Fibroblast of mammary gland (primary cell): Measurements from ENCODE around the gene CORO1A.

Source experiments
- DNase-seq: peaks from one replicate; pipeline ENCODE4 v3.0.0-alpha.2; 2010; ENCODE audit warnings: low read depth
- H3K4me3 ChIP-seq: 2 replicates; pipeline ENCODE4 v1.5.1; 2011; ENCODE audit warnings: low read depth, mild to moderate bottlenecking, low read length, moderate library complexity; ENCODE audit not compliant: control insufficient read depth
- TF ChIP-seq, protein P1 (sequence below): conservative IDR thresholded peaks from 2 replicates; pipeline ENCODE4 v1.5.1; 2011; ENCODE audit warnings: low read depth, low read length, inconsistent platforms; ENCODE audit not compliant: control insufficient read depth, insufficient read depth

Gene CORO1A

DNA sequence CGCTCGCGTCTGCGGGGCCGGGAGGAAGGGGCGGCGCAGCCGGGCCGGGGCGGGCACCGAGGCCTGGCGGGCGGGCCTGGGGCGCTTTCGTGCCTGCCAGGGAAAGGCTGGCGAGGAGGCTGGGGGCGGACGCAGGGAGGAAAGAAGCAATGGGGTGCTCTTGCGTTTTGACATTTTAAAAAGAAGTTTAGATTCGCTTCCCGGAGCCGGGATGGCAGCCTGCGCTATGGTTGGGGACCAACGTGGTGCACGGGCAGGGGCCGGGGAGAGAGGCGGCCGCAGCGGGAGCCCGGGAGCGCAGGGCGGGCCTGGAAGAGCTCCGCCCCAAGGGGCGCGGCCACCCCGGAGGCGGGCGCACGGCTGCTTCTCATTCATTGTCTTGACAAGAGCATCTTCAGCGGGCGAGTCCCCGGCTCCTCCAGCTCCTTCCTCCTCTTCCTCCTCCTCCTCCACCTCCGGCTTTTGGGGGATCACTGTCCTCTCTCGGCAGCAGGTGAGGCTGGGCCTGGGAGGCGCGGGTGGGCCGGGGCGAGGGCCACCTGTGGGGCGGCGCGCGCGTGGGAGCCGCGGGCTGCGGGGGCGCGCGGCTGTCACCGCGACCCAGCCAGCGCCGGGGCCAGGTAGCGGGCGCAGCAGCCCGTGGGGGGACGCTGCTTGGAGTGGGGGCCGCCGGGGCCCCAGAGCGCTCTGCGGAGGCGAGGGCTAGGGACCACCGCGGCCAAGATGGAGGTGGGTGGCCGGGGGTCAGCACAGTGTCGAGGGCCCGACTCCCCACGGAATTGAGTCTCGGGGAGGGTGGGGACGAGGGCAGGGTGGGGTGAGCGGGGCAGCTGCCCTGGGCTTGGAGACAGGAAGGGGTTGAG lies at the start of gene CORO1A:
TSS of gene CORO1A (plus strand) at position 370 of the 863 bp plus-strand sequence. CDS start 1,608 bp downstream, outside the sequence.
- peak within 1 kb of the TSS; percentile 55 for H3K4me3 ChIP-seq
- TF ChIP-seq, protein P1, sequence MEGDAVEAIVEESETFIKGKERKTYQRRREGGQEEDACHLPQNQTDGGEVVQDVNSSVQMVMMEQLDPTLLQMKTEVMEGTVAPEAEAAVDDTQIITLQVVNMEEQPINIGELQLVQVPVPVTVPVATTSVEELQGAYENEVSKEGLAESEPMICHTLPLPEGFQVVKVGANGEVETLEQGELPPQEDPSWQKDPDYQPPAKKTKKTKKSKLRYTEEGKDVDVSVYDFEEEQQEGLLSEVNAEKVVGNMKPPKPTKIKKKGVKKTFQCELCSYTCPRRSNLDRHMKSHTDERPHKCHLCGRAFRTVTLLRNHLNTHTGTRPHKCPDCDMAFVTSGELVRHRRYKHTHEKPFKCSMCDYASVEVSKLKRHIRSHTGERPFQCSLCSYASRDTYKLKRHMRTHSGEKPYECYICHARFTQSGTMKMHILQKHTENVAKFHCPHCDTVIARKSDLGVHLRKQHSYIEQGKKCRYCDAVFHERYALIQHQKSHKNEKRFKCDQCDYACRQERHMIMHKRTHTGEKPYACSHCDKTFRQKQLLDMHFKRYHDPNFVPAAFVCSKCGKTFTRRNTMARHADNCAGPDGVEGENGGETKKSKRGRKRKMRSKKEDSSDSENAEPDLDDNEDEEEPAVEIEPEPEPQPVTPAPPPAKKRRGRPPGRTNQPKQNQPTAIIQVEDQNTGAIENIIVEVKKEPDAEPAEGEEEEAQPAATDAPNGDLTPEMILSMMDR: no peak
- peak; percentile 64 for DNase-seq

DNA sequence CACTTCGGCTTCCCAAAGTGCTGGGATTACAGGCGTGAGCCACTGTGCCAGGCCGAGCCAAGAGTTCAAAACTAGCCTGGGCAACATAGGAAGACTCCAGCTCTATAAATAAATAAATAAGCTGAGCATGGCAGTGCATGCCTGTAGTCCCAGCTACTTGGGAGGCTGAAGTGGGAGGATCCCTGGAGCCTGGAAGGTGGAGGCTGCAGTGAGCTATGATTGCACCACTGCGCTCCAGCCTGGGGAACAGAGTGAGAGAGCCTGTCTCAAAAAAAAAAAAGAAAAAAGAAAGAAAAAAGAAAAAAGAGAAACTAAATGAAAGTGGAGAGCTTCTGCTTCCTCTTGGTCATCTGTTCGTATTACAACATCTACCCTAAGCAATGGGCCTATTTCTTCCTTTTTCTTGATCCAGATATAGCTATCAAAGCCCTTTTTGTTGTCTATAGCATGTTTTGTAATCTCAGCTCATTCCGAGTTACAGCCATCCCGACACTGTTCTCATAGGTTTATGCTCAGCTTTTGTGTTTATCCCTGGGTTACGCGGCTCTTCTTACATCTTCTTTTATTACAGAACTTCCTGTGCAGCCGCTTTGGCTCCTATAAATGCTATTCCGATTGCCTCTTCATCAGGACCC lies 46.3 kb upstream of the CORO1A start:
- no peak overlapping the region for H3K4me3 ChIP-seq
- no peak for DNase-seq
- TF ChIP-seq, protein P1: no peak

DNA sequence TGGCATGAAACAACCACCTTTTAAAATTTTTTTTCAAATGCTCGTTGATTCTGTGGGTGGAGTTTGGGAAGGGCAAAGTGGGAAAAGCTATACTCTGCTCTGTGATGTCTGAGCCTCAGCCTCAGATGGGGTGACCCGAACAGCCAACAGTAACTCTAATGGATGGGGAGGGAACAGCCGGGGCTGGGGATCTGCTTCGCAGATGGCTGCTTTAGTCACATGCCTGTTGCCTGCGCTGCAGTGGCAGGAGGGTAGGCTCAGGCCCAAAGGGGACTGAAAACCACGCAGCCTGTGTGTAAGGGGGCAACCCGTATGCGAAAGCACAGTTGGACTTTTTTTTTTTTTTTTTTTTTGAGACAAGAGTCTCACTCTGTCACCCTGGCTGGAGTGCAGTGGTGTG lies 45.5 kb upstream of the CORO1A start:
- TF ChIP-seq, protein P1: no peak
- no peak overlapping the region for H3K4me3 ChIP-seq
- no peak for DNase-seq

DNA sequence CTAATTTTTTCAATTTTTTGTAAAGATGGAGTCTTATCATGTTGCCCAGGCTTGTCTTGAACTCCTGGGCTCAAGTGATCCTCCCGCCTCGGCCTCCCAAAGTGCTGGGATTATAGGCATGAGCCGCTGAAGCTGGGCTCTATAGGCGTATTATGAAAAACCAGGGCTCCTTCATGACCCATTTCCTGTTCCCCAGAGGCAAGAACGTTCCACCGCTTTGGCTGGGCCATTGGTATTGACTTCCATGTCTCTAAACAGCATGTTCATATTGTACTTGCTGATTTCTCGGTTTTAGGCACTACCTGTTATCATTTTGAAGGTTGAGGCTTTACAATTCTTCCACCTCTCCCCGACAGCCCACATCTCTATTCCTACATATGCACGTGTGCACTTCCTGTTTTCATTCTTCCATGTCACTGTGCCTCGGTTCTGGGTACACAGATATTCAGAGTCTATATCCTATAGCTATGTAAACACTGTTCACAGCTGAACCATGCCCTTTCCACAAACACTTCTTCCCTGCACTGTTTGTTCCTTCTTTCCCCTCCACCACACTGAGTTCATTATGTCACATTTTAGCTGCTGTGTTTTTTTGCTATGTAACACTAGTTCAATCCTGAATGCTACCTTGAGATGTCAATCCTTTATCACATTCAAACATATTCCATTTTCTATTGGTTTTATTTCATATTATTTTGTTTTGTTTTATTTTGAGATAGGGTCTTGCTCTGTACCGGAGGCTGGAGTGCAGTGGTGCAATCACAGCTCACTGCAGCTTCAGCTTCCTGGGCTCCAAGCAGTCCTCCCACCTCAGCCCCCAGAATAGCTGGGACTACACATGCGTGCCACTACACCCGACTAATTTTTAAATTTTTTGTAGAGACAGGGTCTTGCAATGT lies 43.6 kb upstream of the CORO1A start:
- DNase-seq: no peak
- no peak overlapping the region for H3K4me3 ChIP-seq
- TF ChIP-seq, protein P1: no peak

DNA sequence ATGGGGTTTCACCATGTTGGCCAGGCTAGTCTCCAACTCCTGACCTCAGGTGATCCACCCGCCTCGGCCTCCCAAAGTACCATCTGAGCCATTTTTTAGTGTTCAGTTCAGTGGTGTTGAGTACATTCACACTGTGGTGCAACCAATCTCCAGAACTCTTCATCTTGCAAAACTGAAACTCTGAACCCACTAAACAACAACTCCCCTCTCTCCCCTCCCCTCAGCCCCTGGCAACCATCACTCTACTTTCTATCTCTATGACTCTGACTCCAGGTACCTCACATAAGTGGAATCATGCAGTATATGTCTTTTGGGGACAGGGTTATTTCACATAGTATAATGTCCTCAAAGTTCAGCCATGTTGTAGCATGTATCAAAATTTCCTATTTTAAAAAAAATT lies 41.7 kb upstream of the CORO1A start:
- TF ChIP-seq, protein P1: no peak
- DNase-seq: no peak
- H3K4me3 ChIP-seq: no peak overlapping the region

DNA sequence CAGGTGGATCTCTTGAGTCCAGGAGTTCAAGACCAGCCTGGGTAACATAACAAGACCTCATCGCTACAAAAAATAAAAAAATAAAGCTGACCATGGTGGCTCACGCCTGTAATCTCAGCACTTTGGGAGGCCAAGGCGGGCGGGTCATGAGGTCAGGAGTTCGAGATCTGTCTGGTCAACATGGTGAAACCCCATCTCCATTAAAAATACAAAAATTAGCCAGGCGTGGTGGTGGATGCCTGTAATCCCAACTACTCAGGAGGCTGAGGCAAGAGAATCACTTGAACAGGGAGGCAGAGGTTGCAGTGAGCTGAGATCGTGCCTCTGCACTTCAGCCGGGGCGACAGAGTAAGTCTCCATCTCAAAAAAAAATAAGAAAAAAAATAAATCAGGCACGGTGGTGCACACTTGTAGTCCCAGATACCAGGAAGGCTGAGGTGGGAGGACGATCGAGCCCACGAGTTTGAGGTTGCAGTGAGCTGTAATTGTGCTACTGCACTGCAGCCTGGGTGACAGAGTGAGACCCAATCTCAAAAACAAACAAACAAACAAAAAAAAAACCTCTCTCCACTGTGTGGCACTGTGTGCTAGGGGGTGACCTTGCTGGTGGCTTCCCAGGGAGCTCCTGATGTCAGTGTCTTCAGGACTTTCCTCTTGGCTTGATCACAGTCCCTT lies 40.6 kb upstream of the CORO1A start:
- TF ChIP-seq, protein P1: peak; percentile 1
- DNase-seq: no peak
- H3K4me3 ChIP-seq: no peak overlapping the region
